Measurements from ENCODE around the gene DPM2.

Gene DPM2

DNA sequence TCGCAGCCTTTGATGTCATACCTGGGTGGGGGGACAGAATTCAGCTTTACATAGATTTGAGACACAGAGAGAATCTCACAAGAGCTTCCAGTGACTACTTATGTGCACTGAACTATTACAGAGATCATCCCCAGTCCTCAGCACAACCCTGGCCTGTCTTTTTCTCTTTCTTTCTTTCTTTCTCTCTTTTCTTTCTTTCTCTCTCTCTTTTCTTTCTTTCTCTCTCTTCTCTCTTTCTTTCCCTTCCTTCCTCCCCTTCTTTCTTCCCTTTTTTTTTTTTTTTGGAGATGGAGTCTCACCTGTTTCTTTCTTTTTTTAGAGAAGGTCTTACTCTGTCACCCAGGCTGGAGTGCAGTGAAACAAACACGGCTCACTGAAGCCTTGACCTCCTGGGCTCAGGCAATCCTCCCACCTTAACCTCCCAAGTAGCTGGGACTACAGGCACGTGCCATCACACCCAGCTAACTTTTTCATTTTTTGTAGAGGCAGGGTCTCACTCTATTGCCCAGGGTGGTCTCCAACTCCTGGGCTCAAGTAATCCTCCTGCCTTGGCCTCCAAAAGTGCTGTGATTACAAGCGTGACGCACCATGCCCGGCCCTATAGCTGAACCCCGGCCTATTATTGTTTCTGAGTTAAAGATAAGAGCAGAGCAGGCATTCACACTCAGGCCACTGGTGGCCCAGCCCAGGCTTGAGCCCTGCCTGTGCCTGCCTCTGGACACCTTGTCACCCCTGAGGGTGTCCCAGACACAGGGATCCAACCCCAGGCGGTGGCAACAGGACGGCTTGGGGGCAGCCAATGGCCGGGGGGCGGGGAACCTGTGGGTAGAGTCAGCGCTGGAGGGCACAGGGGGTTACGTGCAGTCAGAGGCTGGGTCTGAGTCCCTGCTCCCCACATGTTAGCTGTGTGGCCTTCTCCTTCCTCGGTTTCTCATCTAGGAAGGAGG lies 11.4 kb downstream of the DPM2 start:
- H3K27ac ChIP-seq, result no peak overlapping the region
- TF ChIP-seq, protein P1, sequence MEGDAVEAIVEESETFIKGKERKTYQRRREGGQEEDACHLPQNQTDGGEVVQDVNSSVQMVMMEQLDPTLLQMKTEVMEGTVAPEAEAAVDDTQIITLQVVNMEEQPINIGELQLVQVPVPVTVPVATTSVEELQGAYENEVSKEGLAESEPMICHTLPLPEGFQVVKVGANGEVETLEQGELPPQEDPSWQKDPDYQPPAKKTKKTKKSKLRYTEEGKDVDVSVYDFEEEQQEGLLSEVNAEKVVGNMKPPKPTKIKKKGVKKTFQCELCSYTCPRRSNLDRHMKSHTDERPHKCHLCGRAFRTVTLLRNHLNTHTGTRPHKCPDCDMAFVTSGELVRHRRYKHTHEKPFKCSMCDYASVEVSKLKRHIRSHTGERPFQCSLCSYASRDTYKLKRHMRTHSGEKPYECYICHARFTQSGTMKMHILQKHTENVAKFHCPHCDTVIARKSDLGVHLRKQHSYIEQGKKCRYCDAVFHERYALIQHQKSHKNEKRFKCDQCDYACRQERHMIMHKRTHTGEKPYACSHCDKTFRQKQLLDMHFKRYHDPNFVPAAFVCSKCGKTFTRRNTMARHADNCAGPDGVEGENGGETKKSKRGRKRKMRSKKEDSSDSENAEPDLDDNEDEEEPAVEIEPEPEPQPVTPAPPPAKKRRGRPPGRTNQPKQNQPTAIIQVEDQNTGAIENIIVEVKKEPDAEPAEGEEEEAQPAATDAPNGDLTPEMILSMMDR (conservative IDR thresholded peaks at IDR 0.05), result no peak

- TF ChIP-seq, protein P1 (conservative IDR thresholded peaks at IDR 0.05), result no peak
- no peak overlapping the region for H3K27ac ChIP-seq
Observed at GRCh38 chr9:127924736-127925444, 12.8 kb downstream of the DPM2 start.

GRCh38 chr9:127923771-127924170 lies 13.9 kb downstream of the DPM2 start:
- no peak overlapping the region for H3K27ac ChIP-seq
- TF ChIP-seq, protein P1 (conservative IDR thresholded peaks at IDR 0.05), result no peak

DNA sequence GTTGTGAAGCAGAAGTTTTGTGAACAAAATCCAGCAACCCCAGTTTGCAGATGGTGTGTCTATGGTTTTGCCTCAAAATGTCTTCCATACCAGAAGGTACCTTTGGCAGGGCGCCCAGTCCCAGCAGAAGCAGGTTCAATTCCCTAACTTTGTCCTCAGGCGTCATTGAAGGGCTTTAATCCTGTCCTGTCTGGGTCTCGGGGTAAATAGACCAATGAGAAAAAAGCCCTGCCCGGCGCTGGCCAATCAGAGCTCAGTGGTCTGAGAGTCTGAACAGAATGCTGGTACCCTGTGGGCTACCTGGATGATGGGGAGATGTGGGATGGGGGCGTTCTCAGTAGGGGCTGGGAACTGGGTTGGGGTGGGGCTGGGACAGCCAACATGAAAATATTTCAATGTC lies 14.6 kb downstream of the DPM2 start:
- TF ChIP-seq, protein P1 (conservative IDR thresholded peaks at IDR 0.05), result no peak
- no peak overlapping the region for H3K27ac ChIP-seq

GRCh38 chr9:127921557-127922120 lies 16.0 kb downstream of the DPM2 start:
- H3K27ac ChIP-seq, result peak overlapping the region; percentile 22; the same call in 1 of the 2 replicates

DNA sequence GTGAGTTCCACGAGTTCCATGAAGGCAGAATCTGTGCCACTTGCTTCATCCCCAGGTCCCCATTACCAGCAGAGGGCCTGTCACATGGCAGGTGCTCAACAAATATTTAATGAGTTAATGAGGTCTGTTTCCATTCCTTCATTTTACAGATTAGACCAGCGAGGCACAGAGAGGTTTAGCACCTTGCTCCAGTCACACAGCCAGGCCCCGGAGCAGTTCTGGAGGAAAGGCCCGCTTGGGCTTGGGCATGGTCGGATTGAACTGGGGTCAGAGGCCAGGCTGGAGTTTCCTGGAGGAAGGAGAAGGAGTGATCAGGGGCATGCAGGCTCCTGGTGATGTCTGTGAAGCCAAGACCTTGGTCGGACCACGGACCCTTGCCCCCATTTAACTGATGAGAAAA lies 16.9 kb downstream of the DPM2 start:
- H3K27ac ChIP-seq, result no peak overlapping the region
- TF ChIP-seq, protein P1 (conservative IDR thresholded peaks at IDR 0.05), result no peak

More at GRCh38 chr9:127921557-127922120, 16.0 kb downstream of the DPM2 start:
- TF ChIP-seq, protein P1 (conservative IDR thresholded peaks at IDR 0.05), result peak; percentile 94

- TF ChIP-seq, protein P1 (conservative IDR thresholded peaks at IDR 0.05), result no peak
Observed at GRCh38 chr9:127919253-127919815, 18.3 kb downstream of the DPM2 start.

More at GRCh38 chr9:127919253-127919815, 18.3 kb downstream of the DPM2 start:
- H3K27ac ChIP-seq, result no peak overlapping the region
